ENCODE measurements around the gene ADCY4. TPM values are rescaled to one million over a fixed set of nuclear protein-coding genes. Genes with fewer than 3 reads are reported as not detected.

ADCY4 gene
- total and polyA plus RNA-seq, 10 of the 15 experiments (the other 5 are each of a cell fraction or from before 2014, with no cell fraction given), result 0.05 to 0.87 (median 0.21) TPM; not detected in 1

DNA sequence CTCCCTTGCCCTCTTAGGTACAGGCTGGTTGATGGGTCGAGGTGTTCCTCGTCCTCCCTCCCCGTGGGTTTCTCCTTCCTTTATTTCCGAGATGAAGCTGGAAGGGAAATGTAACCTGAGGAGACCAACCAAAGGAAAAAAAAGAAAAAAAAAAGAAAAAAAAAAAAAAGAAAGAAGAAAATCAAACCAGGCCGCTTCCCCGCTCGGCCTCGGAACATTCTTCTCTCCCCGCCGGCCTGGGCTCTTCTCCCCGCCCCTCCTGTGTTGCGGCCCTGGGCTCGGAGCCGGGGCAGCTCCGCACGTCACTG is 31.5 kb upstream of the ADCY4 start:
- no peak for FAIRE-seq
- Histone ChIP-seq H3K79me2 (ENCODE audit: control insufficient read depth, insufficient read depth, low read length) (no peaks in the 10 kb centered on the region), H3K4me2 (ENCODE audit: control insufficient read depth, insufficient read depth) (peak overlapping the region; percentile 83), H3K36me3 (ENCODE audit: control insufficient read depth in 2 of 2, insufficient read depth in 2 of 2, low read length in 1 of 2) (no peaks in the 10 kb centered on the region), H3K9ac (ENCODE audit: control insufficient read depth, insufficient read depth, low read length) (peak overlapping the region; percentile 29; the same call in 1 of the 2 replicates), H3K27ac (ENCODE audit: control insufficient read depth, insufficient read depth) (no peak overlapping the region; the same call in 1 of the 2 replicates), H2AFZ (ENCODE audit: control insufficient read depth, low read depth, low read length) (peak overlapping the region; percentile 80), H3K4me3 (peak overlapping the region; percentile 53; the same call in 1 of the 2 replicates), H3K9me3 (replicated peaks; ENCODE audit: control insufficient read depth, insufficient read depth, low read length) (no peaks in the 10 kb centered on the region), H4K20me1 (ENCODE audit: control insufficient read depth, insufficient read depth) (no peaks in the 10 kb centered on the region), H3K4me1 (ENCODE audit: control insufficient read depth, insufficient read depth, low read length) (peaks cover 16% of the 10 kb centered on the region), H3K27me3 (replicated peaks in 1 of 2; ENCODE audit: control insufficient read depth in 2 of 2, insufficient read depth in 2 of 2, low read length in 1 of 2) (peaks cover 1 to 6% of the 10 kb centered on the region in 2 experiments)
- ATAC-seq, result no peak
- POLR2A ChIA-PET, result interaction anchor here (0.6 to 2.3 kb wide), 18 partner anchors 9 to 608 kb away, joined by 3 to 61 read pairs (median 4); partner anchors contain the start of genes CBLN3, DCAF11, KHNYN and NRL
- CTCF ChIA-PET, result interaction anchor here (0.7 to 2.3 kb wide), 22 partner anchors 14 to 115 kb away, joined by 3 to 163 read pairs (median 7); partner anchors contain the start of genes ADCY4, CBLN3, DHRS1 and KHNYN
- DNase-seq (ENCODE audit: low read depth, low spot score), result no peak
- in situ Hi-C loops (cut with MboI) (loop anchor here (5.0 kb wide), 1 partner anchor 66 kb away; no protein-coding TSS in a partner anchor), intact Hi-C loops (cut with micrococcal nuclease; ENCODE audit: unreplicated experiment) (loop anchor here (5.0 kb wide), 2 partner anchors 34 to 46 kb away; no protein-coding TSS in a partner anchor)
- RAD21 ChIA-PET (ENCODE audit: unreplicated experiment), result interaction anchor here (0.6 to 2.3 kb wide), 17 partner anchors 16 to 1478 kb away, joined by 3 to 122 read pairs (median 5); partner anchors contain the start of genes ADCY4, CBLN3, DHRS1 and KHNYN
- SMC1A ChIA-PET (ENCODE audit: uncharacterized antibody, unreplicated experiment), result interaction anchor here (0.6 to 2.3 kb wide), 12 partner anchors 26 to 422 kb away, joined by 3 to 79 read pairs (median 6); partner anchors contain the start of genes CBLN3, KHNYN, RIPK3 and SDR39U1
- BruUV-seq (replicated peaks), result no TSS peak
- WGBS (ENCODE audit: insufficient coverage, insufficient replicate concordance, low lambda C conversion rate, missing lambda C conversion rate), result 0% methylated on average over 11 of the region's 16 CpGs
- TF ChIP-seq ZNF384 (IDR thresholded peaks at IDR 0.05; ENCODE audit: borderline replicate concordance, low read depth, low read length), result peak; percentile 60; the same call in 1 of the 2 replicates
- peak; percentile 78; the same call in 1 of the 2 replicates for TF ChIP-seq YBX1 (IDR thresholded peaks at IDR 0.05)
- TF ChIP-seq, protein P1, sequence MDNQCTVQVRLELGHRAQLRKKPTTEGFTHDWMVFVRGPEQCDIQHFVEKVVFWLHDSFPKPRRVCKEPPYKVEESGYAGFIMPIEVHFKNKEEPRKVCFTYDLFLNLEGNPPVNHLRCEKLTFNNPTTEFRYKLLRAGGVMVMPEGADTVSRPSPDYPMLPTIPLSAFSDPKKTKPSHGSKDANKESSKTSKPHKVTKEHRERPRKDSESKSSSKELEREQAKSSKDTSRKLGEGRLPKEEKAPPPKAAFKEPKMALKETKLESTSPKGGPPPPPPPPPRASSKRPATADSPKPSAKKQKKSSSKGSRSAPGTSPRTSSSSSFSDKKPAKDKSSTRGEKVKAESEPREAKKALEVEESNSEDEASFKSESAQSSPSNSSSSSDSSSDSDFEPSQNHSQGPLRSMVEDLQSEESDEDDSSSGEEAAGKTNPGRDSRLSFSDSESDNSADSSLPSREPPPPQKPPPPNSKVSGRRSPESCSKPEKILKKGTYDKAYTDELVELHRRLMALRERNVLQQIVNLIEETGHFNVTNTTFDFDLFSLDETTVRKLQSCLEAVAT (IDR thresholded peaks at IDR 0.05), result peak; percentile 45; the same call in 1 of the 2 replicates
- TF ChIP-seq PAX5 (IDR thresholded peaks at IDR 0.05; ENCODE audit: borderline replicate concordance, low read depth, low read length), result 0 out of 2 replicates have a peak, but pooled peaks have one; percentile 20
- 0 out of 2 replicates have a peak, but pooled peaks have one; percentile 49 for TF ChIP-seq MXI1 (IDR thresholded peaks at IDR 0.05; ENCODE audit: low read depth, low read length)
- TF ChIP-seq ZNF274 (IDR thresholded peaks at IDR 0.05; ENCODE audit: insufficient read depth, insufficient read length), result no peak
- 0 out of 2 replicates have a peak, but pooled peaks have one; percentile 7 for TF ChIP-seq TCF7 (IDR thresholded peaks at IDR 0.05; ENCODE audit: borderline replicate concordance)
- no peak for TF ChIP-seq NR2C2 (IDR thresholded peaks at IDR 0.05; ENCODE audit: borderline replicate concordance, control insufficient read depth, insufficient read length, low read depth)
- 0 out of 2 replicates have a peak, but pooled peaks have one; percentile 23 for TF ChIP-seq CHD2 (IDR thresholded peaks at IDR 0.05; ENCODE audit: borderline replicate concordance, low read depth, low read length)
- TF ChIP-seq, protein P2, sequence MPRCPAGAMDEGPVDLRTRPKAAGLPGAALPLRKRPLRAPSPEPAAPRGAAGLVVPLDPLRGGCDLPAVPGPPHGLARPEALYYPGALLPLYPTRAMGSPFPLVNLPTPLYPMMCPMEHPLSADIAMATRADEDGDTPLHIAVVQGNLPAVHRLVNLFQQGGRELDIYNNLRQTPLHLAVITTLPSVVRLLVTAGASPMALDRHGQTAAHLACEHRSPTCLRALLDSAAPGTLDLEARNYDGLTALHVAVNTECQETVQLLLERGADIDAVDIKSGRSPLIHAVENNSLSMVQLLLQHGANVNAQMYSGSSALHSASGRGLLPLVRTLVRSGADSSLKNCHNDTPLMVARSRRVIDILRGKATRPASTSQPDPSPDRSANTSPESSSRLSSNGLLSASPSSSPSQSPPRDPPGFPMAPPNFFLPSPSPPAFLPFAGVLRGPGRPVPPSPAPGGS (IDR thresholded peaks at IDR 0.05; ENCODE audit: borderline replicate concordance, insufficient read depth, low read depth, low read length, poor library complexity, severe bottlenecking), result peak; percentile 58
- TF ChIP-seq, protein P3, sequence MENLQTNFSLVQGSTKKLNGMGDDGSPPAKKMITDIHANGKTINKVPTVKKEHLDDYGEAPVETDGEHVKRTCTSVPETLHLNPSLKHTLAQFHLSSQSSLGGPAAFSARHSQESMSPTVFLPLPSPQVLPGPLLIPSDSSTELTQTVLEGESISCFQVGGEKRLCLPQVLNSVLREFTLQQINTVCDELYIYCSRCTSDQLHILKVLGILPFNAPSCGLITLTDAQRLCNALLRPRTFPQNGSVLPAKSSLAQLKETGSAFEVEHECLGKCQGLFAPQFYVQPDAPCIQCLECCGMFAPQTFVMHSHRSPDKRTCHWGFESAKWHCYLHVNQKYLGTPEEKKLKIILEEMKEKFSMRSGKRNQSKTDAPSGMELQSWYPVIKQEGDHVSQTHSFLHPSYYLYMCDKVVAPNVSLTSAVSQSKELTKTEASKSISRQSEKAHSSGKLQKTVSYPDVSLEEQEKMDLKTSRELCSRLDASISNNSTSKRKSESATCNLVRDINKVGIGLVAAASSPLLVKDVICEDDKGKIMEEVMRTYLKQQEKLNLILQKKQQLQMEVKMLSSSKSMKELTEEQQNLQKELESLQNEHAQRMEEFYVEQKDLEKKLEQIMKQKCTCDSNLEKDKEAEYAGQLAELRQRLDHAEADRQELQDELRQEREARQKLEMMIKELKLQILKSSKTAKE (IDR thresholded peaks at IDR 0.05; ENCODE audit: low read depth, poor library complexity, severe bottlenecking), result no peak
- 0 out of 2 replicates have a peak, but pooled peaks have one; percentile 83 for TF ChIP-seq CREB1 (IDR thresholded peaks at IDR 0.05; ENCODE audit: low read depth)
- TF ChIP-seq CREM (IDR thresholded peaks at IDR 0.05; ENCODE audit: low read depth), result peak; percentile 86
